ENCODE data around the gene LINC00237. TPM values are rescaled to one million over a fixed set of nuclear protein-coding genes. Genes with fewer than 3 reads are reported as not detected.

Gene LINC00237
- total and polyA plus RNA-seq, 4 donors = 4.4 to 15.0 (median 7.5) TPM

Small RNA genes lying within 50 kb of the gene (small RNA-seq; reads per million reads assigned to genes)
- not detected for gene RNA5SP477 (ENCODE audit: low replicate concordance)

Other genes with a start within 250 kb of the LINC00237 start
- gene KIZ, start 19.7 kb upstream of the LINC00237 start, total RNA-seq = 10 to 100 TPM; 27.5 to 28.9 TPM
- gene KIZ, start 19.7 kb upstream of the LINC00237 start, polyA plus RNA-seq (ENCODE audit: insufficient read length in 2 of 2) = 10 to 100 TPM; 35.3 to 38.0 TPM
- 10 to 100 TPM; 58.0 to 67.1 TPM for gene XRN2, start 197.0 kb upstream of the LINC00237 start, total RNA-seq
- 10 to 100 TPM; 48.5 to 55.8 TPM for gene XRN2, start 197.0 kb upstream of the LINC00237 start, polyA plus RNA-seq (ENCODE audit: insufficient read length in 2 of 2)